GM21360 (cell line): Measurements from ENCODE around the gene ACAD10.

Source experiments
- ATAC-seq: cut with Tn5 transposase; IDR thresholded peaks from one replicate; pipeline ENCODE4 v1.9.1; 2021; ENCODE audit warnings: mild to moderate bottlenecking, moderate library complexity; ENCODE audit not compliant: unreplicated experiment

Gene ACAD10

GRCh38 chr12:111806304-111806703 lies 120.5 kb downstream of the ACAD10 start:
- no peak for ATAC-seq
